Measurements from ENCODE around the gene EIF2B1. TPM values are rescaled to one million over a fixed set of nuclear protein-coding genes. Genes with fewer than 3 reads are reported as not detected.

The EIF2B1 gene
- total RNA-seq, 1 donor from 2014 or later, result 45.8 TPM

GRCh38 chr12:123659996-123660727 lies 26.7 kb upstream of the EIF2B1 start:
- H3K27ac Mint-ChIP-seq (ENCODE audit: unreplicated experiment), result no peak overlapping the region
- no peaks in the 10 kb centered on the region for H3K27me3 Mint-ChIP-seq (ENCODE audit: unreplicated experiment)
- DNase-seq, result no peak
- TF ChIP-seq CTCF (IDR thresholded peaks at IDR 0.05; ENCODE audit: partially characterized antibody, unreplicated experiment), result no peak
- peaks cover 2% of the 10 kb centered on the region for H3K9me3 Mint-ChIP-seq (ENCODE audit: unreplicated experiment)
- H3K4me1 Mint-ChIP-seq (ENCODE audit: low read depth, unreplicated experiment), result no peaks in the 10 kb centered on the region
- no peaks in the 10 kb centered on the region for H3K36me3 Mint-ChIP-seq (ENCODE audit: unreplicated experiment)
- no peak overlapping the region for H3K4me3 Mint-ChIP-seq (ENCODE audit: unreplicated experiment)

GRCh38 chr12:123657211-123657610 lies 23.7 kb upstream of the EIF2B1 start:
- Mint-ChIP-seq H3K4me3 (ENCODE audit: unreplicated experiment) (no peak overlapping the region), H3K9me3 (ENCODE audit: unreplicated experiment) (no peaks in the 10 kb centered on the region), H3K27ac (ENCODE audit: unreplicated experiment) (no peak overlapping the region), H3K4me1 (ENCODE audit: low read depth, unreplicated experiment) (no peaks in the 10 kb centered on the region), H3K27me3 (ENCODE audit: unreplicated experiment) (no peaks in the 10 kb centered on the region), H3K36me3 (ENCODE audit: unreplicated experiment) (no peaks in the 10 kb centered on the region)
- DNase-seq, result no peak
- TF ChIP-seq CTCF (IDR thresholded peaks at IDR 0.05; ENCODE audit: partially characterized antibody, unreplicated experiment), result no peak

- H3K36me3 Mint-ChIP-seq (ENCODE audit: unreplicated experiment), result no peaks in the 10 kb centered on the region
- TF ChIP-seq CTCF (IDR thresholded peaks at IDR 0.05; ENCODE audit: partially characterized antibody, unreplicated experiment), result no peak
- H3K4me3 Mint-ChIP-seq (ENCODE audit: unreplicated experiment), result no peak overlapping the region
- H3K27ac Mint-ChIP-seq (ENCODE audit: unreplicated experiment), result no peak overlapping the region
- no peaks in the 10 kb centered on the region for H3K9me3 Mint-ChIP-seq (ENCODE audit: unreplicated experiment)
- no peaks in the 10 kb centered on the region for H3K4me1 Mint-ChIP-seq (ENCODE audit: low read depth, unreplicated experiment)
- no peak for DNase-seq
- no peaks in the 10 kb centered on the region for H3K27me3 Mint-ChIP-seq (ENCODE audit: unreplicated experiment)
These were observed 22.9 kb upstream of the EIF2B1 start for GRCh38 chr12:123656392-123656791.

- no peak for TF ChIP-seq CTCF (IDR thresholded peaks at IDR 0.05; ENCODE audit: partially characterized antibody, unreplicated experiment)
- DNase-seq, result no peak
- no peaks in the 10 kb centered on the region for H3K4me1 Mint-ChIP-seq (ENCODE audit: low read depth, unreplicated experiment)
- H3K27ac Mint-ChIP-seq (ENCODE audit: unreplicated experiment), result no peak overlapping the region
- no peaks in the 10 kb centered on the region for H3K36me3 Mint-ChIP-seq (ENCODE audit: unreplicated experiment)
- no peaks in the 10 kb centered on the region for H3K9me3 Mint-ChIP-seq (ENCODE audit: unreplicated experiment)
- H3K27me3 Mint-ChIP-seq (ENCODE audit: unreplicated experiment), result no peaks in the 10 kb centered on the region
- H3K4me3 Mint-ChIP-seq (ENCODE audit: unreplicated experiment), result no peak overlapping the region
These were observed 21.9 kb upstream of the EIF2B1 start for GRCh38 chr12:123655420-123655819.

- no peaks in the 10 kb centered on the region for H3K4me1 Mint-ChIP-seq (ENCODE audit: low read depth, unreplicated experiment)
- DNase-seq, result no peak
- no peak overlapping the region for H3K4me3 Mint-ChIP-seq (ENCODE audit: unreplicated experiment)
- no peaks in the 10 kb centered on the region for H3K9me3 Mint-ChIP-seq (ENCODE audit: unreplicated experiment)
- TF ChIP-seq CTCF (IDR thresholded peaks at IDR 0.05; ENCODE audit: partially characterized antibody, unreplicated experiment), result no peak
- H3K27ac Mint-ChIP-seq (ENCODE audit: unreplicated experiment), result no peak overlapping the region
- H3K36me3 Mint-ChIP-seq (ENCODE audit: unreplicated experiment), result no peaks in the 10 kb centered on the region
- no peaks in the 10 kb centered on the region for H3K27me3 Mint-ChIP-seq (ENCODE audit: unreplicated experiment)
These were observed 20.7 kb upstream of the EIF2B1 start for GRCh38 chr12:123654129-123654701.
